ENCODE results near the gene TMEM169.

GRCh38 chr2:216071111-216071851 lies 10.4 kb upstream of the TMEM169 start:
- TF ChIP-seq CEBPB (tag; IDR thresholded peaks at IDR 0.05), result no peak
- no peak for TF ChIP-seq DNMT1 (IDR thresholded peaks at IDR 0.05)
- no peak for TF ChIP-seq CBX5 (IDR thresholded peaks at IDR 0.05; ENCODE audit: borderline replicate concordance, low read depth)
- no peak for TF ChIP-seq CTCF (IDR thresholded peaks at IDR 0.05 in 2 of 3, conservative IDR thresholded peaks at IDR 0.05 in 1 of 3; ENCODE audit: insufficient read depth in 2 of 3, low read depth in 1 of 3, low read length in 3 of 3)
- TF ChIP-seq HDAC1 (IDR thresholded peaks at IDR 0.05), result no peak
- no peak for TF ChIP-seq FOXP1 (CRISPR knock-in tag; IDR thresholded peaks at IDR 0.05)
- no peak for TF ChIP-seq TEAD4 (IDR thresholded peaks at IDR 0.05; ENCODE audit: low read length)
- TF ChIP-seq TEAD4 (CRISPR knock-in tag; IDR thresholded peaks at IDR 0.05; ENCODE audit: borderline replicate concordance), result no peak
- no peak for TF ChIP-seq REST (IDR thresholded peaks at IDR 0.05; ENCODE audit: borderline replicate concordance)
- TF ChIP-seq REST (CRISPR knock-in tag; IDR thresholded peaks at IDR 0.05; ENCODE audit: low read depth), result no peak
- TF ChIP-seq JUN (IDR thresholded peaks at IDR 0.05; ENCODE audit: borderline replicate concordance, low read depth, low read length), result no peak
- TF ChIP-seq JUN (CRISPR knock-in tag; IDR thresholded peaks at IDR 0.05; ENCODE audit: borderline replicate concordance), result no peak
- no peak for TF ChIP-seq POLR2A (conservative IDR thresholded peaks at IDR 0.05)
- no peak for TF ChIP-seq EP300 (IDR thresholded peaks at IDR 0.05; ENCODE audit: low read length)
- TF ChIP-seq ELF4 (CRISPR knock-in tag; IDR thresholded peaks at IDR 0.05), result no peak
- TF ChIP-seq ELF1 (tag; IDR thresholded peaks at IDR 0.05), result no peak

Measured in K562 (cell line).